Measurements from ENCODE around the gene ZGLP1. TPM values are rescaled to one million over a fixed set of nuclear protein-coding genes. Genes with fewer than 3 reads are reported as not detected.

ZGLP1 gene
- total and polyA plus RNA-seq, 2 of the 13 experiments (the other 11 are each of a cell fraction or from before 2014, with no cell fraction given): 2.4 to 3.0 TPM

GRCh38 chr19:10315335-10316214 is 6.0 kb upstream of the ZGLP1 start, which contains the start of gene FDX2 (continued):
- TF ChIP-seq PRDM10 (CRISPR knock-in tag; IDR thresholded peaks at IDR 0.05; ENCODE audit: low read depth): no peak; the same call in 1 of the 2 replicates
- TF ChIP-seq, protein P1, sequence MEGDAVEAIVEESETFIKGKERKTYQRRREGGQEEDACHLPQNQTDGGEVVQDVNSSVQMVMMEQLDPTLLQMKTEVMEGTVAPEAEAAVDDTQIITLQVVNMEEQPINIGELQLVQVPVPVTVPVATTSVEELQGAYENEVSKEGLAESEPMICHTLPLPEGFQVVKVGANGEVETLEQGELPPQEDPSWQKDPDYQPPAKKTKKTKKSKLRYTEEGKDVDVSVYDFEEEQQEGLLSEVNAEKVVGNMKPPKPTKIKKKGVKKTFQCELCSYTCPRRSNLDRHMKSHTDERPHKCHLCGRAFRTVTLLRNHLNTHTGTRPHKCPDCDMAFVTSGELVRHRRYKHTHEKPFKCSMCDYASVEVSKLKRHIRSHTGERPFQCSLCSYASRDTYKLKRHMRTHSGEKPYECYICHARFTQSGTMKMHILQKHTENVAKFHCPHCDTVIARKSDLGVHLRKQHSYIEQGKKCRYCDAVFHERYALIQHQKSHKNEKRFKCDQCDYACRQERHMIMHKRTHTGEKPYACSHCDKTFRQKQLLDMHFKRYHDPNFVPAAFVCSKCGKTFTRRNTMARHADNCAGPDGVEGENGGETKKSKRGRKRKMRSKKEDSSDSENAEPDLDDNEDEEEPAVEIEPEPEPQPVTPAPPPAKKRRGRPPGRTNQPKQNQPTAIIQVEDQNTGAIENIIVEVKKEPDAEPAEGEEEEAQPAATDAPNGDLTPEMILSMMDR (CRISPR knock-in tag; IDR thresholded peaks at IDR 0.05): no peak
- TF ChIP-seq, protein P2, sequence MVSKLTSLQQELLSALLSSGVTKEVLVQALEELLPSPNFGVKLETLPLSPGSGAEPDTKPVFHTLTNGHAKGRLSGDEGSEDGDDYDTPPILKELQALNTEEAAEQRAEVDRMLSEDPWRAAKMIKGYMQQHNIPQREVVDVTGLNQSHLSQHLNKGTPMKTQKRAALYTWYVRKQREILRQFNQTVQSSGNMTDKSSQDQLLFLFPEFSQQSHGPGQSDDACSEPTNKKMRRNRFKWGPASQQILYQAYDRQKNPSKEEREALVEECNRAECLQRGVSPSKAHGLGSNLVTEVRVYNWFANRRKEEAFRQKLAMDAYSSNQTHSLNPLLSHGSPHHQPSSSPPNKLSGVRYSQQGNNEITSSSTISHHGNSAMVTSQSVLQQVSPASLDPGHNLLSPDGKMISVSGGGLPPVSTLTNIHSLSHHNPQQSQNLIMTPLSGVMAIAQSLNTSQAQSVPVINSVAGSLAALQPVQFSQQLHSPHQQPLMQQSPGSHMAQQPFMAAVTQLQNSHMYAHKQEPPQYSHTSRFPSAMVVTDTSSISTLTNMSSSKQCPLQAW (CRISPR knock-in tag; IDR thresholded peaks at IDR 0.05): no peak
- TF ChIP-seq ZFP90 (CRISPR knock-in tag; IDR thresholded peaks at IDR 0.05; ENCODE audit: borderline replicate concordance): no peak
- TF ChIP-seq MTA3 (CRISPR knock-in tag; IDR thresholded peaks at IDR 0.05): no peak
- TF ChIP-seq, protein P3, sequence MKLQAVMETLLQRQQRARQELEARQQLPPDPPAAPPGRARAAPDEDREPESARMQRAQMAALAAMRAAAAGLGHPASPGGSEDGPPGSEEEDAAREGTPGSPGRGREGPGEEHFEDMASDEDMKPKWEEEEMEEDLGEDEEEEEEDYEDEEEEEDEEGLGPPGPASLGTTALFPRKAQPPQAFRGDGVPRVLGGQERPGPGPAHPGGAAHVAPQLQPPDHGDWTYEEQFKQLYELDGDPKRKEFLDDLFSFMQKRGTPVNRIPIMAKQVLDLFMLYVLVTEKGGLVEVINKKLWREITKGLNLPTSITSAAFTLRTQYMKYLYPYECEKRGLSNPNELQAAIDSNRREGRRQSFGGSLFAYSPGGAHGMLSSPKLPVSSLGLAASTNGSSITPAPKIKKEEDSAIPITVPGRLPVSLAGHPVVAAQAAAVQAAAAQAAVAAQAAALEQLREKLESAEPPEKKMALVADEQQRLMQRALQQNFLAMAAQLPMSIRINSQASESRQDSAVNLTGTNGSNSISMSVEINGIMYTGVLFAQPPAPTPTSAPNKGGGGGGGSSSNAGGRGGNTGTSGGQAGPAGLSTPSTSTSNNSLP (IDR thresholded peaks at IDR 0.05; ENCODE audit: low read depth, low read length): no peak

All from HepG2 (cell line).